ENCODE results near the gene ZNF74.

DNA sequence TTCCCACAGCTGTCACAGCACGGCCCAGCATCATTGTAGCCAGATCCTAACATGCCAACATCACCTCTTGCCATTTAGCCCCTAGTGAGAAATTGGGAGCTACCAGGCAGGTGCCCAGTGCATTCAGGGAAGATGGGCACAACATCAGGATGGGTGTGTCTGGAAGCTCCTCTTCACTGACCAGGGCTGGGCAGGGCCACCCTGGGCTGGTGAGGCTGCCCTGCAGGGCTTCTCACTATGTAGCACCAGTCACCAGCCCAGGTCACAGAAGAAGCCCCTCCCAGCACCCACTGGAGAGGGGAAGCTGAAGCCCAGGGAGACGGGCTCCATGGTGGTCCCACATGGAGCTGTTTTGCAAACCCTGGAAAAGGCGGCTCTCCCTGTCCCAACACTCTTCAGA is 13.9 kb downstream of the ZNF74 start:
- TF ChIP-seq, protein P1, sequence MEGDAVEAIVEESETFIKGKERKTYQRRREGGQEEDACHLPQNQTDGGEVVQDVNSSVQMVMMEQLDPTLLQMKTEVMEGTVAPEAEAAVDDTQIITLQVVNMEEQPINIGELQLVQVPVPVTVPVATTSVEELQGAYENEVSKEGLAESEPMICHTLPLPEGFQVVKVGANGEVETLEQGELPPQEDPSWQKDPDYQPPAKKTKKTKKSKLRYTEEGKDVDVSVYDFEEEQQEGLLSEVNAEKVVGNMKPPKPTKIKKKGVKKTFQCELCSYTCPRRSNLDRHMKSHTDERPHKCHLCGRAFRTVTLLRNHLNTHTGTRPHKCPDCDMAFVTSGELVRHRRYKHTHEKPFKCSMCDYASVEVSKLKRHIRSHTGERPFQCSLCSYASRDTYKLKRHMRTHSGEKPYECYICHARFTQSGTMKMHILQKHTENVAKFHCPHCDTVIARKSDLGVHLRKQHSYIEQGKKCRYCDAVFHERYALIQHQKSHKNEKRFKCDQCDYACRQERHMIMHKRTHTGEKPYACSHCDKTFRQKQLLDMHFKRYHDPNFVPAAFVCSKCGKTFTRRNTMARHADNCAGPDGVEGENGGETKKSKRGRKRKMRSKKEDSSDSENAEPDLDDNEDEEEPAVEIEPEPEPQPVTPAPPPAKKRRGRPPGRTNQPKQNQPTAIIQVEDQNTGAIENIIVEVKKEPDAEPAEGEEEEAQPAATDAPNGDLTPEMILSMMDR (conservative IDR thresholded peaks at IDR 0.05), result no peak
- no peak for TF ChIP-seq EZH2 (IDR thresholded peaks at IDR 0.05; ENCODE audit: low read depth)

Data from PC-9 (cell line).